OCI-LY1 (cell line): ENCODE measurements around the gene POLE4.

Experiments used
- H2AFZ ChIP-seq: fragments of 200-600 bp; sonication (generic), shearing (Covaris generic); 2 replicates; pipeline ENCODE4 v1.6.0; 2014; ENCODE audit warnings: antibody characterized with exemption, mild to moderate bottlenecking, low read length
- H3F3A ChIP-seq: fragments of 200-600 bp; sonication (generic), shearing (Covaris generic); 2 replicates; pipeline ENCODE4 v1.6.0; 2014; ENCODE audit warnings: mild to moderate bottlenecking, antibody characterized with exemption, low read length, moderate library complexity; ENCODE audit not compliant: insufficient read depth
- H3K27ac ChIP-seq: fragments of 200-600 bp; sonication (generic); 2 replicates; pipeline ENCODE4 v1.5.1; 2014; ENCODE audit warnings: low read length, mixed run types, mild to moderate bottlenecking, low read depth; ENCODE audit not compliant: poor library complexity, severe bottlenecking
- H3K27me3 ChIP-seq: fragments of 200-600 bp; sonication (generic); 2 replicates; pipeline ENCODE4 v1.6.0; 2014; ENCODE audit warnings: antibody characterized with exemption, mild to moderate bottlenecking, low read length, moderate library complexity; ENCODE audit not compliant: insufficient read depth
- H3K36me3 ChIP-seq: fragments of 200-600 bp; sonication (generic); 2 replicates; pipeline ENCODE4 v1.6.1; 2014; ENCODE audit warnings: mild to moderate bottlenecking, antibody characterized with exemption, low read length, moderate library complexity, mixed read lengths; ENCODE audit not compliant: insufficient read depth
- H3K4me1 ChIP-seq: fragments of 200-600 bp; sonication (generic); 2 replicates; pipeline ENCODE4 v1.5.1; 2014; ENCODE audit warnings: mild to moderate bottlenecking, low read length, moderate library complexity; ENCODE audit not compliant: insufficient read depth, severe bottlenecking
- H3K4me2 ChIP-seq: fragments of 200-600 bp; sonication (generic), shearing (Covaris generic); 2 replicates; pipeline ENCODE4 v1.6.1; 2014; ENCODE audit warnings: low read length
- H3K4me3 ChIP-seq: fragments of 200-600 bp; sonication (generic); 2 replicates; pipeline ENCODE4 v1.5.1; 2014; ENCODE audit warnings: low read length, low read depth, mild to moderate bottlenecking, mixed read lengths; ENCODE audit not compliant: poor library complexity, severe bottlenecking
- H3K79me2 ChIP-seq: fragments of 200-600 bp; shearing (Covaris generic); 2 replicates; pipeline ENCODE4 v1.6.1; 2016; ENCODE audit warnings: mixed run types, low read length, mixed read lengths; ENCODE audit not compliant: insufficient read depth
- H3K9ac ChIP-seq: fragments of 200-600 bp; sonication (generic), shearing (Covaris generic); 2 replicates; pipeline ENCODE4 v1.6.1; 2014; ENCODE audit warnings: mild to moderate bottlenecking, low read length, mixed read lengths
- H3K9me2 ChIP-seq: fragments of 200-600 bp; sonication (generic), shearing (Covaris generic); 2 replicates; pipeline ENCODE4 v1.6.1; 2014; ENCODE audit warnings: low read depth, mild to moderate bottlenecking, low read length, mixed read lengths
- H3K9me3 ChIP-seq: fragments of 200-600 bp; shearing (Covaris generic); 2 replicates; pipeline ENCODE4 v1.6.1; 2014; ENCODE audit warnings: low read length, mixed read lengths
- H4K20me1 ChIP-seq: fragments of 200-600 bp; sonication (generic), shearing (Covaris generic); 2 replicates; pipeline ENCODE4 v1.6.0; 2016; ENCODE audit warnings: mild to moderate bottlenecking, low read length; ENCODE audit not compliant: insufficient read depth
- CTCF ChIP-seq: fragments of 200-600 bp; sonication (generic), shearing (Covaris generic); IDR thresholded peaks from 2 replicates; pipeline ENCODE4 v1.5.1; 2017; ENCODE audit warnings: mild to moderate bottlenecking, antibody characterized with exemption, low read length, moderate library complexity, mixed read lengths
- EZH2 ChIP-seq: fragments of 200-600 bp; sonication (generic), shearing (Covaris generic); IDR thresholded peaks from 2 replicates; pipeline ENCODE4 v1.8.0; 2017; ENCODE audit warnings: borderline replicate concordance, mixed run types, mild to moderate bottlenecking, antibody characterized with exemption, low read length, moderate library complexity, mixed read lengths

Gene POLE4

GRCh38 chr2:74982577-74982976 is 24.1 kb downstream of the POLE4 start:
- no peaks in the 10 kb centered on the region for H3K9me2 ChIP-seq
- H3F3A ChIP-seq, result no peaks in the 10 kb centered on the region
- H3K4me1 ChIP-seq, result no peaks in the 10 kb centered on the region
- H4K20me1 ChIP-seq, result no peaks in the 10 kb centered on the region
- H3K27me3 ChIP-seq, result no peaks in the 10 kb centered on the region
- no peaks in the 10 kb centered on the region for H3K9me3 ChIP-seq
- no peak overlapping the region for H3K4me3 ChIP-seq
- no peak overlapping the region for H3K9ac ChIP-seq
- H3K79me2 ChIP-seq, result no peaks in the 10 kb centered on the region
- H3K36me3 ChIP-seq, result no peaks in the 10 kb centered on the region
- peak; percentile 35; the same call in 1 of the 2 replicates for TF ChIP-seq CTCF
- no peak for TF ChIP-seq EZH2
- H2AFZ ChIP-seq, result no peak overlapping the region
- no peak overlapping the region for H3K27ac ChIP-seq
- no peak overlapping the region for H3K4me2 ChIP-seq

- H3K4me3 ChIP-seq, result no peak overlapping the region
- H4K20me1 ChIP-seq, result no peaks in the 10 kb centered on the region
- no peaks in the 10 kb centered on the region for H3K27me3 ChIP-seq
- no peaks in the 10 kb centered on the region for H3K4me1 ChIP-seq
- no peak overlapping the region for H3K9ac ChIP-seq
- H2AFZ ChIP-seq, result no peak overlapping the region
- no peaks in the 10 kb centered on the region for H3K79me2 ChIP-seq
- no peaks in the 10 kb centered on the region for H3K36me3 ChIP-seq
- no peaks in the 10 kb centered on the region for H3K9me2 ChIP-seq
- H3F3A ChIP-seq, result no peaks in the 10 kb centered on the region
- no peak overlapping the region for H3K27ac ChIP-seq
- no peaks in the 10 kb centered on the region for H3K9me3 ChIP-seq
- H3K4me2 ChIP-seq, result no peak overlapping the region
- no peak for TF ChIP-seq EZH2
- no peak for TF ChIP-seq CTCF
These were observed 25.4 kb downstream of the POLE4 start for GRCh38 chr2:74983631-74984392.

- Histone ChIP-seq H3K9me2 (no peaks in the 10 kb centered on the region), H3K27me3 (no peaks in the 10 kb centered on the region), H3K9me3 (no peaks in the 10 kb centered on the region), H3F3A (no peaks in the 10 kb centered on the region), H3K4me3 (no peak overlapping the region), H3K4me1 (no peaks in the 10 kb centered on the region), H4K20me1 (no peaks in the 10 kb centered on the region), H3K4me2 (no peak overlapping the region), H3K27ac (no peak overlapping the region), H2AFZ (no peak overlapping the region), H3K36me3 (no peaks in the 10 kb centered on the region), H3K9ac (no peak overlapping the region), H3K79me2 (no peaks in the 10 kb centered on the region)
- TF ChIP-seq EZH2 (no peak), CTCF (no peak)
These were observed 26.6 kb downstream of the POLE4 start for GRCh38 chr2:74984947-74985637.
